Neural cell (in vitro differentiated cells): ENCODE results near the gene TJP1.

ENCODE experiments used
- CTCF ChIP-seq: fragments of 450-650 bp; IDR thresholded peaks from 2 replicates; pipeline ENCODE4 v1.5.1; 2014; ENCODE audit warnings: antibody characterized with exemption, mild to moderate bottlenecking, moderate library complexity; ENCODE audit not compliant: poor library complexity, severe bottlenecking
- EP300 ChIP-seq: fragments of 450-650 bp; conservative IDR thresholded peaks from 2 replicates; pipeline ENCODE4 v1.6.1; 2014; ENCODE audit warnings: antibody characterized with exemption, mild to moderate bottlenecking, moderate library complexity; ENCODE audit not compliant: poor library complexity, severe bottlenecking
- EZH2 ChIP-seq: fragments of 200-600, 300-800 bp; shearing (Covaris generic), sonication (generic); IDR thresholded peaks from 2 replicates; pipeline ENCODE4 v1.6.1; 2014; ENCODE audit warnings: antibody characterized with exemption, low read length, borderline replicate concordance, mild to moderate bottlenecking; ENCODE audit not compliant: insufficient read depth, poor library complexity, severe bottlenecking
- MXI1 ChIP-seq: fragments of 450-650 bp; conservative IDR thresholded peaks from 2 replicates; pipeline ENCODE4 v1.6.1; 2014; ENCODE audit warnings: antibody characterized with exemption, mild to moderate bottlenecking; ENCODE audit not compliant: poor library complexity, severe bottlenecking
- POLR2AphosphoS5 ChIP-seq: IDR thresholded peaks from 2 replicates; pipeline ENCODE4 v1.6.1; 2012
- REST ChIP-seq: IDR thresholded peaks from 2 replicates; pipeline ENCODE4 v1.6.1; 2012; ENCODE audit warnings: borderline replicate concordance
- TAF1 ChIP-seq: IDR thresholded peaks from 2 replicates; pipeline ENCODE4 v1.6.1; 2012; ENCODE audit warnings: low read depth

DNA sequence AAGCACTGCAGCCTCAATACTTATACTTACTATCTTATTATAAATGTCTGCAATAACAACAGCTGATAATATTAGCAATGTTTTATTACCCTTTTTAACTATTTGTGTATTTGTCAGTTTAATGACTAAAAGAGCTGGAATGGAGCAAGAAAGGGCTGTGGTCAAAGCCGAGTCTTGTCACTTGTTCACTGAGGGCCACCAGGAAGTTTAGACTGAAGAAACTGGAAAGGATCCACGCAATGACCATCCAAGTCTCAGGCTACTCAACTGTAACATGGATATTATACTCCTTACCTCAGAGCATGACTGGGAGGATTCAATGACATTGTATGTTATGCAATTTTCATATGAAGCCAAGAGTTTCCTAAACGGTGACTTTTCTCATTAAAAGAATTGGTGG lies 90.4 kb downstream of the TJP1 start:
- TF ChIP-seq CTCF, result no peak
- no peak for TF ChIP-seq EZH2
- TF ChIP-seq REST, result no peak
- TF ChIP-seq EP300, result no peak
- TF ChIP-seq POLR2AphosphoS5, result no peak
- no peak for TF ChIP-seq MXI1
- no peak for TF ChIP-seq TAF1
